A549 (cell line): Measurements from ENCODE around the gene E2F1.

Source experiments
- JUN ChIP-seq, 2 experiments: fragments of >200 bp; sonication (Bioruptor Twin); formaldehyde crosslinking; IDR thresholded peaks; 2 replicates in 1 of 2; 3 replicates in 1 of 2; pipeline ENCODE4 v1.6.1; 2016 to 2017
- RFX5 ChIP-seq: fragments of 450-650 bp; IDR thresholded peaks from 2 replicates; pipeline ENCODE4 v1.7.1; 2014; ENCODE audit warnings: antibody characterized with exemption, mild to moderate bottlenecking, moderate library complexity
- TF ChIP-seq, protein P1 (sequence below): fragments of 200-600 bp; sonication (generic); IDR thresholded peaks from 2 replicates; pipeline ENCODE4 v1.6.1; 2016; ENCODE audit warnings: antibody characterized with exemption, mild to moderate bottlenecking, moderate library complexity
- TF ChIP-seq, protein P2 (sequence below): fragments of 150-350 bp; IDR thresholded peaks from 2 replicates; pipeline ENCODE4 v1.6.1; 2014; ENCODE audit warnings: low read depth, mild to moderate bottlenecking, low read length
- TF ChIP-seq, protein P3 (sequence below): fragments of >200 bp; sonication (Bioruptor Twin); formaldehyde crosslinking; IDR thresholded peaks from 3 replicates; pipeline ENCODE4 v1.5.1; 2016

DNA sequence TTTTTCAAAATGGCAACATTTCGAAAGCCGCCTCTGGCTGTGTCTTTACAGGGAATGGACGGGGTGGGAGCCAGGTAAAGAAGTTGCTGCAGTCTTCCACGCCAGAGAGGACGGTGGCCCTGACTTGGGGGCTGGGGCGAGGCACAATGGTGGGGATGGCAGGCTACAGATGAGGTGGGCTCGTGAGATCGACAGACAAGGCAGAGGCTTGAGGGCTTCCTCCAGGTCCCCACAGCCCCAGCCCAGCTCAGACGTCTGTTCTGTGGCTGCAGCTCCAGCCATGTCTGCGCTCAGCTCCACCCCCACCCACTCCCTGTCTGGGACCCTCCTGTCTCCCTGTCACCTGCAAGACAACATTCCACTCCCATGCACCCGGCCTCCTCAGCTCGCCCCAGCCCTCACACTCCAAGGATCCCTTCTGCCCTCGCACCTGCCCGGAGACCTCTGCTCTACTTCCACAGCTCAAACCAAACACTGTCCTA, 31.5 kb downstream of the E2F1 start:
- TF ChIP-seq RFX5 (no peak), JUN (IDR thresholded peaks at IDR 0.05) (no peak)
- TF ChIP-seq, protein P1, sequence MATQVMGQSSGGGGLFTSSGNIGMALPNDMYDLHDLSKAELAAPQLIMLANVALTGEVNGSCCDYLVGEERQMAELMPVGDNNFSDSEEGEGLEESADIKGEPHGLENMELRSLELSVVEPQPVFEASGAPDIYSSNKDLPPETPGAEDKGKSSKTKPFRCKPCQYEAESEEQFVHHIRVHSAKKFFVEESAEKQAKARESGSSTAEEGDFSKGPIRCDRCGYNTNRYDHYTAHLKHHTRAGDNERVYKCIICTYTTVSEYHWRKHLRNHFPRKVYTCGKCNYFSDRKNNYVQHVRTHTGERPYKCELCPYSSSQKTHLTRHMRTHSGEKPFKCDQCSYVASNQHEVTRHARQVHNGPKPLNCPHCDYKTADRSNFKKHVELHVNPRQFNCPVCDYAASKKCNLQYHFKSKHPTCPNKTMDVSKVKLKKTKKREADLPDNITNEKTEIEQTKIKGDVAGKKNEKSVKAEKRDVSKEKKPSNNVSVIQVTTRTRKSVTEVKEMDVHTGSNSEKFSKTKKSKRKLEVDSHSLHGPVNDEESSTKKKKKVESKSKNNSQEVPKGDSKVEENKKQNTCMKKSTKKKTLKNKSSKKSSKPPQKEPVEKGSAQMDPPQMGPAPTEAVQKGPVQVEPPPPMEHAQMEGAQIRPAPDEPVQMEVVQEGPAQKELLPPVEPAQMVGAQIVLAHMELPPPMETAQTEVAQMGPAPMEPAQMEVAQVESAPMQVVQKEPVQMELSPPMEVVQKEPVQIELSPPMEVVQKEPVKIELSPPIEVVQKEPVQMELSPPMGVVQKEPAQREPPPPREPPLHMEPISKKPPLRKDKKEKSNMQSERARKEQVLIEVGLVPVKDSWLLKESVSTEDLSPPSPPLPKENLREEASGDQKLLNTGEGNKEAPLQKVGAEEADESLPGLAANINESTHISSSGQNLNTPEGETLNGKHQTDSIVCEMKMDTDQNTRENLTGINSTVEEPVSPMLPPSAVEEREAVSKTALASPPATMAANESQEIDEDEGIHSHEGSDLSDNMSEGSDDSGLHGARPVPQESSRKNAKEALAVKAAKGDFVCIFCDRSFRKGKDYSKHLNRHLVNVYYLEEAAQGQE = no peak
- TF ChIP-seq, protein P2, sequence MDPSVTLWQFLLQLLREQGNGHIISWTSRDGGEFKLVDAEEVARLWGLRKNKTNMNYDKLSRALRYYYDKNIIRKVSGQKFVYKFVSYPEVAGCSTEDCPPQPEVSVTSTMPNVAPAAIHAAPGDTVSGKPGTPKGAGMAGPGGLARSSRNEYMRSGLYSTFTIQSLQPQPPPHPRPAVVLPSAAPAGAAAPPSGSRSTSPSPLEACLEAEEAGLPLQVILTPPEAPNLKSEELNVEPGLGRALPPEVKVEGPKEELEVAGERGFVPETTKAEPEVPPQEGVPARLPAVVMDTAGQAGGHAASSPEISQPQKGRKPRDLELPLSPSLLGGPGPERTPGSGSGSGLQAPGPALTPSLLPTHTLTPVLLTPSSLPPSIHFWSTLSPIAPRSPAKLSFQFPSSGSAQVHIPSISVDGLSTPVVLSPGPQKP = no peak
- TF ChIP-seq, protein P3, sequence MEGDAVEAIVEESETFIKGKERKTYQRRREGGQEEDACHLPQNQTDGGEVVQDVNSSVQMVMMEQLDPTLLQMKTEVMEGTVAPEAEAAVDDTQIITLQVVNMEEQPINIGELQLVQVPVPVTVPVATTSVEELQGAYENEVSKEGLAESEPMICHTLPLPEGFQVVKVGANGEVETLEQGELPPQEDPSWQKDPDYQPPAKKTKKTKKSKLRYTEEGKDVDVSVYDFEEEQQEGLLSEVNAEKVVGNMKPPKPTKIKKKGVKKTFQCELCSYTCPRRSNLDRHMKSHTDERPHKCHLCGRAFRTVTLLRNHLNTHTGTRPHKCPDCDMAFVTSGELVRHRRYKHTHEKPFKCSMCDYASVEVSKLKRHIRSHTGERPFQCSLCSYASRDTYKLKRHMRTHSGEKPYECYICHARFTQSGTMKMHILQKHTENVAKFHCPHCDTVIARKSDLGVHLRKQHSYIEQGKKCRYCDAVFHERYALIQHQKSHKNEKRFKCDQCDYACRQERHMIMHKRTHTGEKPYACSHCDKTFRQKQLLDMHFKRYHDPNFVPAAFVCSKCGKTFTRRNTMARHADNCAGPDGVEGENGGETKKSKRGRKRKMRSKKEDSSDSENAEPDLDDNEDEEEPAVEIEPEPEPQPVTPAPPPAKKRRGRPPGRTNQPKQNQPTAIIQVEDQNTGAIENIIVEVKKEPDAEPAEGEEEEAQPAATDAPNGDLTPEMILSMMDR = no peak
